ENCODE measurements around the gene HOXB9.

The HOXB9 gene

GRCh38 chr17:48577330-48577945, 48.7 kb downstream of the HOXB9 start:
- no peak overlapping the region for H3K4me3 ChIP-seq (replicated peaks; ENCODE audit: insufficient read depth, low read length)
- peaks cover 88% of the 10 kb centered on the region for H3K27me3 ChIP-seq (ENCODE audit: insufficient read depth, poor library complexity, severe bottlenecking)
- no peak overlapping the region for H3K27ac ChIP-seq (replicated peaks)
- TF ChIP-seq REST (IDR thresholded peaks at IDR 0.05; ENCODE audit: insufficient replicate concordance, low read depth) (no peak), CTCF (IDR thresholded peaks at IDR 0.05; ENCODE audit: insufficient read depth, low read length) (no peak), GABPA (IDR thresholded peaks at IDR 0.05; ENCODE audit: low read depth) (no peak), SPI1 (IDR thresholded peaks at IDR 0.05; ENCODE audit: borderline replicate concordance, low read depth) (no peak)
- no peak for DNase-seq (ENCODE audit: low read depth in 1 of 2, low spot score in 1 of 2)

DNA sequence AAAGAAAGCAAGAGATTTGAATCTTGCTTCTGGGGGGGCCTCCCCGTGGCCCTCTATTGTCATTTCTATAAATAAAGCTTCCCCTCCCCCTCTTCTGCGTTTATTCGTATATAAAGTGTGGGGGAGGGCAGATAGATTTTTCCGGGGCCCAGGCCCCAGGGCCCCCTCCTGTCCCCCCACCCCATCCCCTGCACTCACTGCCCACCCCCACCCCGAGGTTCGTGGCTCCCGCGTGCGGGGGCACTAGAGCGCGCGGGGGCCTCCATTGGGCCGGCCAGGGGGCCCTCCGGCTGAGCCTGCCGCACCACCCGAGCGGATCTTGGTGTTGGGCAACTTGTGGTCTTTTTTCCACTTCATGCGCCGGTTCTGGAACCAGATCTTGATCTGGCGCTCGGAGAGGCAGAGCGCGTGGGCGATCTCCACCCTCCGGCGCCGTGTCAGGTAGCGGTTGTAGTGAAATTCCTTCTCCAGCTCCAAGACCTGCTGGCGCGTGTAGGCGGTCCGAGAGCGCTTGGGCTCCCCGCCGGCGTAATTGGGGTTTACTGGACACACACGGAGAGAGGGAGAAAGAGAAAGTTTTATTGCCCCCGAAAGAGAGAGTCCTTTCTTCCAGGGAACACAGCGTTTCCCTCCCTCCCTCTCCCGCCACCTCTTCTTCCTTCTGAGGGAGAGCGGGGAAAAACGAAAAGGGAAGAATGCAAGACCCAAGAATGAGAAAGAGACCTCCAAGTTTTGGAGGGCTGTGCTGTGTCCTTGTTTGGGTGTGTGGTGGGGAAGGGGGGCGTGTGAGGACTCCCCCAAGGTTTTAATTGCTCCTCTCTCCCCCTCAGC, 49.5 kb downstream of the HOXB9 start:
- DNase-seq (ENCODE audit: low read depth in 1 of 2, low spot score in 1 of 2): no peak
- no peak overlapping the region for H3K4me3 ChIP-seq (replicated peaks; ENCODE audit: insufficient read depth, low read length)
- no peak for TF ChIP-seq CTCF (IDR thresholded peaks at IDR 0.05; ENCODE audit: insufficient read depth, low read length)
- TF ChIP-seq REST (IDR thresholded peaks at IDR 0.05; ENCODE audit: insufficient replicate concordance, low read depth): no peak
- no peak for TF ChIP-seq POLR2AphosphoS5 (IDR thresholded peaks at IDR 0.05; ENCODE audit: low read depth)
- TF ChIP-seq GABPA (IDR thresholded peaks at IDR 0.05; ENCODE audit: low read depth): no peak
- no peak overlapping the region for H3K27ac ChIP-seq (replicated peaks)
- H3K27me3 ChIP-seq (ENCODE audit: insufficient read depth, poor library complexity, severe bottlenecking): peaks cover 87% of the 10 kb centered on the region

DNA sequence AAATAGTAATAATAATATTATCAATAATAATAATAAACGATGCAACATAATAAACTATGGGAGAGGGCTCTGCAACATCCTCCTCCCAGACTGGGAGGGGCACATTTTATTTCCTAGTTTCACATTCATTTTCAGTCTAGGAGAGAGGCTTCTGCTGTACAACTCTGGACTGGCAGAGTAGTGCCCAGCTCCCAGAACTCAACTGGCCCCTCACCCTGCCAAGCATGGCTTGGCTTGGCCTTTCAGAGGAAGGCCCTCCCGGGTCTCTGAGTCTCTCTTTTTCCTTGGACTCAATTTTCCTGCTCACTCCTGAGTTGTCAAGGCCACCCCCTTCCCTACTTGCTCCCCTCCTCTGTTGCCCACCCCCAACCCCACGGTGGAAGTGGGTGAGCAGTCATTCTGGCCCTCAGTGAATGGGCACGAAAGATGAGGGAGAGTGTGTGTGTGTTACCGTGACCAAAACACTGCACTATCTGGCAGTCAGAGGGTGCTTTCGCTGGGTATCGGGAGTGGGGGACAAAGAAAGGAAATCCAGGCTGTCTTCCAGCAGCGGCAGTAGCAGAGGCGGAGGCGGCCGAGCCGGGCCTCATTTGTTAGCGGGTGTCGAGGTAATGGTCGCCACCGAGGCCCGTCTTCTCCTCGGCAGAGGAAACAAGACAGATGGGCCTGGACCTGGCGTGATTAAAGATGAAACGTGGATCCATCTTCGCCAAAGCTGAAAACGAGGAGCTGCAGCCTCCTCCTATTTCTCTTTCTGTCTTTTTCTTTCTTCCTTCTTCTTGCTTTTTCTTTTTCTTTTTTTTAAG, 50.3 kb downstream of the HOXB9 start:
- Histone ChIP-seq H3K4me3 (replicated peaks; ENCODE audit: insufficient read depth, low read length) (no peak overlapping the region), H3K27me3 (ENCODE audit: insufficient read depth, poor library complexity, severe bottlenecking) (peaks cover 87% of the 10 kb centered on the region), H3K27ac (replicated peaks) (no peak overlapping the region)
- no peak for DNase-seq (ENCODE audit: low read depth in 1 of 2, low spot score in 1 of 2)
- TF ChIP-seq CTCF (IDR thresholded peaks at IDR 0.05; ENCODE audit: insufficient read depth, low read length) (no peak), GABPA (IDR thresholded peaks at IDR 0.05; ENCODE audit: low read depth) (no peak), SPI1 (IDR thresholded peaks at IDR 0.05; ENCODE audit: borderline replicate concordance, low read depth) (no peak), POLR2AphosphoS5 (IDR thresholded peaks at IDR 0.05; ENCODE audit: low read depth) (no peak), REST (IDR thresholded peaks at IDR 0.05; ENCODE audit: insufficient replicate concordance, low read depth) (no peak)
